Psoas muscle (tissue), 8 donors: ENCODE results near the gene CACYBP. TPM values are rescaled to one million over a fixed set of nuclear protein-coding genes. Genes with fewer than 3 reads are reported as not detected.

Experiments used
- ATAC-seq, 4 donors: fragments of 200-7000 bp; cut with Tn5 transposase; one replicate each; pipeline ENCODE4 v1.9.1; 2020; ENCODE audit warnings: moderate library complexity in 3 of 4, mild to moderate bottlenecking in 2 of 4
- DNase-seq, 2 donors: peaks; one replicate each; pipeline ENCODE4 v3.0.0-alpha.2; 2020
- H3K27ac ChIP-seq: fragments of 200-600 bp; one replicate; pipeline ENCODE4 v1.8.0; 2022
- H3K27me3 ChIP-seq, 3 donors: fragments of 200-600 bp in 1 of 3; one replicate each; pipeline versions ENCODE4 v1.6.1 to v1.8.0; 2013 to 2022; ENCODE audit warnings: low read length in 2 of 3, mild to moderate bottlenecking in 2 of 3, moderate library complexity in 1 of 3; ENCODE audit not compliant: insufficient read depth in 3 of 3
- H3K36me3 ChIP-seq, 2 donors: fragments of 200-600 bp in 1 of 2; one replicate each; pipeline versions ENCODE4 v1.6.1 to v1.8.0; 2013 to 2022; ENCODE audit warnings: low read depth in 1 of 2, mild to moderate bottlenecking in 1 of 2, moderate library complexity in 1 of 2; ENCODE audit not compliant: insufficient read depth in 1 of 2
- H3K4me1 ChIP-seq: fragments of 200-600 bp; one replicate; pipeline ENCODE4 v1.8.0; 2022
- H3K4me3 ChIP-seq: fragments of 200-600 bp; one replicate; pipeline ENCODE4 v1.8.0; 2022; ENCODE audit warnings: mild to moderate bottlenecking
- H3K9me3 ChIP-seq: fragments of 200-600 bp; one replicate; pipeline ENCODE4 v1.8.0; 2022
- WGBS, 3 donors: extraction: QIAGEN DNeasy Blood & Tissue Kit; methylation state at CpG; one replicate each; pipeline versions ENCODE4 v1.1.6 to v1.1.7; 2013; 5-methylcytosine and 5-hydroxymethylcytosine counted together
- intact Hi-C, 2 donors: fragments of 100-400 bp; cut with DNase I; formaldehyde crosslinking; loops; one replicate each; pipeline versions ENCODE4 v1.11.0 to v1.14.2; 2022
- polyA plus RNA-seq, 3 donors: library from polyadenylated mRNA; stranded (reverse); fragments of 200-250 nt; gene quantifications; one replicate each; pipeline ENCODE4 v1.2.3, GENCODE V29; 2013
- total RNA-seq, 4 donors: library from RNA; stranded (reverse); fragmentation: NEBNext Ultra II Directional in 2 of 4; extraction: Animal tissue kit (Norgen Biotek cat#: 25700) in 2 of 4; gene quantifications; one replicate each; pipeline versions ENCODE4 v1.2.1 to v1.2.4, GENCODE V29; 2021 to 2023
- TF ChIP-seq, protein P1 (sequence below): fragments of 200-600 bp; IDR thresholded peaks from one replicate; pipeline ENCODE4 v1.8.0; 2022; ENCODE audit warnings: antibody characterized with exemption
- donor health status: healthy with polysubstance abuse.
- donor health status: DM: no; HTN: no; CAD: no; lungs with moderate emphysema.
- donor health status: Bipolar disorder and iron deficiency.
- donor health status: healthy.
- donor health status: DM: yes; HTN: yes; CAD: no.
- donor health status: DM: no; HTN: no; CAD: no.
- donor health status: DM: no; HTN: no; CAD: no.
- donor health status: DM: yes; HTN: yes; CAD: no.

CACYBP gene
- total and polyA plus RNA-seq, 7 donors = 69.4 to 260 (median 94.3) TPM

DNA sequence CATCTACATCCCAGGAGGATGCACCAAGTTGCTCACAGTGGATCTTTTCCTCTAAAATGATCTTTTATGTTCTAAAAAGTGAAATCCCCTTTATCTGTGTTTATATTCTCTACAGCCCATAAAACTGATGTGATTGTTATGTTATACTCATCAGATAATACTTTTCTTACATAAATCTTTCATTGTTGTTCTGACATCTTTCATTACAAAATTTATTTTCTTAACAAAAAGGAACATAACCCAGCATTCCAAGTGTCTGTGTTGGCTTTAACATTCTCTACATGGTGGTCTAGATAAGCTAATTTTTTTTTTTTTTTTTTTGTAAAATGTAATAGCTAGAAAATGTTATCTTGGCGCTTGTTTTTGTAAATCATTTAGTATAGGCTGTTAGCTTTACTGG, 8.3 kb upstream of the CACYBP start:
- H3K9me3 ChIP-seq = no peaks in the 10 kb centered on the region
- no peaks in the 10 kb centered on the region for H3K36me3 ChIP-seq
- TF ChIP-seq, protein P1, sequence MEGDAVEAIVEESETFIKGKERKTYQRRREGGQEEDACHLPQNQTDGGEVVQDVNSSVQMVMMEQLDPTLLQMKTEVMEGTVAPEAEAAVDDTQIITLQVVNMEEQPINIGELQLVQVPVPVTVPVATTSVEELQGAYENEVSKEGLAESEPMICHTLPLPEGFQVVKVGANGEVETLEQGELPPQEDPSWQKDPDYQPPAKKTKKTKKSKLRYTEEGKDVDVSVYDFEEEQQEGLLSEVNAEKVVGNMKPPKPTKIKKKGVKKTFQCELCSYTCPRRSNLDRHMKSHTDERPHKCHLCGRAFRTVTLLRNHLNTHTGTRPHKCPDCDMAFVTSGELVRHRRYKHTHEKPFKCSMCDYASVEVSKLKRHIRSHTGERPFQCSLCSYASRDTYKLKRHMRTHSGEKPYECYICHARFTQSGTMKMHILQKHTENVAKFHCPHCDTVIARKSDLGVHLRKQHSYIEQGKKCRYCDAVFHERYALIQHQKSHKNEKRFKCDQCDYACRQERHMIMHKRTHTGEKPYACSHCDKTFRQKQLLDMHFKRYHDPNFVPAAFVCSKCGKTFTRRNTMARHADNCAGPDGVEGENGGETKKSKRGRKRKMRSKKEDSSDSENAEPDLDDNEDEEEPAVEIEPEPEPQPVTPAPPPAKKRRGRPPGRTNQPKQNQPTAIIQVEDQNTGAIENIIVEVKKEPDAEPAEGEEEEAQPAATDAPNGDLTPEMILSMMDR = no peak
- H3K27me3 ChIP-seq = no peaks in the 10 kb centered on the region
- ATAC-seq = no peak
- intact Hi-C loops = no loop called here
- 97% methylated on average over 1 of the region's 1 CpG for WGBS, 3 donors
- no peak for DNase-seq
- no peak overlapping the region for H3K27ac ChIP-seq
- peaks cover 4% of the 10 kb centered on the region for H3K4me1 ChIP-seq
- H3K4me3 ChIP-seq = no peak overlapping the region

DNA sequence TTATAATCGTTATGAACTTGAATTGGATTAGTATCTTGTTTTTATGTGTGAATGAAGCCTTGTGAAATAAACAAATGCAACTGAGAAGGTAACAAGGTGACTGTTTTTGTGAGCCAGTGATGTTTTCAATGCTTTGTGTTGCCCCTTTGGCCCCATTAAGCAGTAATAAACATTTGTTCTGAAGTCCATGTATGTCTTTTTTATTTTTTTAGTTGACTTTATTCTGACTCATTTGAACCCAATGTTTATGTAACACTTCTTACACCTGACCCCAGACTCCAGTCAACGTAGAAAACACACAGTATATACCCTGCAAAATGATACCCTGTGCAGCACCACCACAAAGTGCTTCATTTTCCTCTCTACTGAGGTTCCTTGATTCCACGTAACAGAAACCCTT, 4.6 kb upstream of the CACYBP start:
- H3K27ac ChIP-seq = no peak overlapping the region
- H3K36me3 ChIP-seq = no peaks in the 10 kb centered on the region
- DNase-seq = no peak
- peaks cover under 1% of the 10 kb centered on the region for H3K4me1 ChIP-seq
- intact Hi-C loops = loop anchor here in 1 of 2 donors (5.0 kb wide), 1 partner anchor 223 kb away; no protein-coding TSS in a partner anchor
- ATAC-seq = no peak
- WGBS, 3 donors = 78 to 88% (median 84%) methylated on average over 3 of the region's 3 CpGs
- TF ChIP-seq, protein P1 = no peak
- H3K4me3 ChIP-seq = no peak overlapping the region
- no peaks in the 10 kb centered on the region for H3K9me3 ChIP-seq
- H3K27me3 ChIP-seq = no peaks in the 10 kb centered on the region

DNA sequence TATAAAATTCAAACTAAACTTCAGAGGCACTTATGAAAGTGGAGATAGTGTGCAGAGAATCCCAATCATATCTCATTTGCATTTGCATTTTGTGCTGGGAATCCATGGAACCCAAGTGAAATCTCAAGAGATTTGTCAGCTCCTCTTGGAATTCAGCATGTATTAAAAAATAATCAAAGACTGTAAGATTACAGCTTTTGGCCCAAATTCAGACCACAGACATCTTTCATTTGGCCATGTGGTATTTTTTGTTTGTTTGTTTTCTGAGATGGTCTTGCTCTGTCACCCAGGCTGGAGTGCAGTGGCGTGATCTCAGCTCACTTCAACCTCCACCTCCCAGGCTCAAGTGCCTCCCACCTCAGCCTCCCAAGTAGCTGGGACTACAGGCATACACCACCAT, 3.8 kb upstream of the CACYBP start:
- no peaks in the 10 kb centered on the region for H3K9me3 ChIP-seq
- no peak for ATAC-seq
- H3K36me3 ChIP-seq = no peaks in the 10 kb centered on the region
- intact Hi-C loops = loop anchor here in 1 of 2 donors (5.0 kb wide), 1 partner anchor 224 kb away; no protein-coding TSS in a partner anchor
- WGBS, 3 donors = 88 to 100% (median 98%) methylated on average over 1 of the region's 1 CpG
- no peak for DNase-seq
- TF ChIP-seq, protein P1 = no peak
- peaks cover 3% of the 10 kb centered on the region for H3K4me1 ChIP-seq
- no peak overlapping the region for H3K27ac ChIP-seq
- H3K27me3 ChIP-seq = no peaks in the 10 kb centered on the region
- no peak overlapping the region for H3K4me3 ChIP-seq

DNA sequence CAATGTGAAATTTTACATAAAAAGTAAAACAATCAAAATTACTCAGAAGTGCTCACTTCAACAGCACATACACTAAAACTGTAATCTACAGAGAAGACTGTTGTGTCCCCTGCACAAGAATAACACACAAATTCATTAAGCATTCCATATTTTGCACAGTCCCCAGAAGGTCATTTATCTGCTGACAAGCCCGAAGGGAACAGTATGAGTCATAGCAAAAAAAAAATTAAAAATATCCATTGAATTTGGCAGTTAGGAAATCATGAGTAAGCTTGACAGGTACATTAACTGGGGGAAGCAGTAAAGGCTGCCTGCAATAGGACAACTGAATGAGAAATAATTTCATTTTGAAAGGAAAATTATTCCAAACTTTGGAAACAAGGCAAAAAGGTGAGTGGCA, 3.3 kb upstream of the CACYBP start:
- no peaks in the 10 kb centered on the region for H3K27me3 ChIP-seq
- intact Hi-C loops = loop anchor here in 1 of 2 donors (5.0 kb wide), 1 partner anchor 224 kb away; no protein-coding TSS in a partner anchor
- TF ChIP-seq, protein P1 = no peak
- H3K4me3 ChIP-seq = no peak overlapping the region
- no peak for ATAC-seq
- 32 to 49% (median 40%) methylated on average over 1 of the region's 1 CpG for WGBS, 3 donors
- no peak overlapping the region for H3K27ac ChIP-seq
- H3K36me3 ChIP-seq = no peaks in the 10 kb centered on the region
- peaks cover 8% of the 10 kb centered on the region for H3K4me1 ChIP-seq
- H3K9me3 ChIP-seq = no peaks in the 10 kb centered on the region
- DNase-seq = no peak

DNA sequence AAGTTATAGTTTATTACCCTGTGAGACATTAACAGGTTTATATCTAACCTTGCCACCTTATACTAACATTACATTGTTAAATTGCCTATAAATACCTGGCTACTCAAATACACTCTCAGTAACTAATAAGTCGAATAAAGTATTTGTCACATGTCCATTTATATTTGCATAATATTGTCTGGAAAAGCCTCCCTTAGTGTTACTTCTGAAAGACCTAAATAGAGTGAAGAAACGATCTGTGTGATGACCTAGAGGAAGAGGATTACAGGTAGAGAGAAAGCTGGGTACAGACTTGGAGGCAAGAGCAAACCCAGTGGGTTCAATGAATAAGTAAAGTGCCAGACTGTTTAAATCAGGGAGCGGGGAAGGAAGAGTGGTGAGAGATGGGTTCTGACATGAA, 2.7 kb upstream of the CACYBP start:
- Histone ChIP-seq H3K27ac (no peak overlapping the region), H3K27me3 (no peaks in the 10 kb centered on the region), H3K4me3 (no peak overlapping the region), H3K9me3 (no peaks in the 10 kb centered on the region), H3K4me1 (peaks cover 12% of the 10 kb centered on the region), H3K36me3 (no peaks in the 10 kb centered on the region)
- DNase-seq = no peak
- no peak for ATAC-seq
- intact Hi-C loops = loop anchor here in 1 of 2 donors (5.0 kb wide), 1 partner anchor 225 kb away; no protein-coding TSS in a partner anchor
- TF ChIP-seq, protein P1 = no peak
- 91 to 95% (median 95%) methylated on average over 3 of the region's 3 CpGs for WGBS, 3 donors
